GM12891 (cell line): ENCODE measurements around the gene CLTB.

Experiments used
- POLR2A ChIP-seq: IDR thresholded peaks from 2 replicates; pipeline ENCODE4 v1.6.1; 2011; ENCODE audit warnings: low read depth, low read length, control low read depth
- POLR2AphosphoS5 ChIP-seq: IDR thresholded peaks from 2 replicates; pipeline ENCODE4 v1.6.1; 2011; ENCODE audit warnings: low read depth, low read length, control low read depth

DNA sequence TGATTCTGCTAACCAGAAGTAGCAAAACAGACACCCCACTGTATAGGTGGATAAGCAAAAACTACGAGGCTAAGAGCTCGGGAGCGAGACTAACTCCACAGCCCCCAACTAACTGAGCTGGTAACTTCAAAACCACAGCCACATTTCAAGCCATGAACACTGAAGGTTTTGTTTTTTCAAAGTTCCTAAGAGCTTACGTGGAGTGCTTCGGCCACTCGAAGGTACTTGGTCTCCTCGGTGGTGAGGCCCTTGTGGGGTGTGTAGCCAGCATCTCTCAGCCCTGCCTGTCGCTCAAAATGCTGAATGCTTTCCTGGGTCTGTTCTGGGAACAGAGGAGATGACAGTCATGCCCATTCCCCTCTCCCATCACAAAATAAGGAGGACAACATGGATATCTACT lies 65.9 kb downstream of the CLTB start:
- TF ChIP-seq POLR2AphosphoS5 = no peak
- no peak for TF ChIP-seq POLR2A
